GM19463 (cell line): ENCODE data around the gene FRY.

Experiments used
- ATAC-seq: cut with Tn5 transposase; IDR thresholded peaks from one replicate; pipeline ENCODE4 v1.9.1; 2021; ENCODE audit warnings: mild to moderate bottlenecking, moderate library complexity; ENCODE audit not compliant: unreplicated experiment

Gene FRY

GRCh38 chr13:32334671-32335070 lies 303.1 kb downstream of the FRY start:
- ATAC-seq, result no peak

- ATAC-seq, result no peak
These were observed 309.3 kb downstream of the FRY start for GRCh38 chr13:32340914-32341313.

GRCh38 chr13:32347651-32348050 lies 316.1 kb downstream of the FRY start:
- no peak for ATAC-seq
